HT1080 (cell line): ENCODE results near the gene IL23A. TPM values are rescaled to one million over a fixed set of nuclear protein-coding genes. Genes with fewer than 3 reads are reported as not detected.
"Not testable (repeated sequence)": the region's sequence is repeated elsewhere in the genome, so short reads cannot be mapped to it uniquely, and the experiment has no call there.

Source experiments
- DNase-seq: peaks from one replicate; pipeline ENCODE4 v3.0.0-alpha.2; 2015; ENCODE audit warnings: low read depth
- total RNA-seq: library from RNA; depleted of rRNA; stranded (reverse); fragments of >200 nt; shearing (Covaris generic); gene quantifications from 2 replicates; pipeline ENCODE4 v1.2.3, GENCODE V29; 2014

The IL23A gene
- total RNA-seq, 1 experiment from 2014 or later: not detected

DNA sequence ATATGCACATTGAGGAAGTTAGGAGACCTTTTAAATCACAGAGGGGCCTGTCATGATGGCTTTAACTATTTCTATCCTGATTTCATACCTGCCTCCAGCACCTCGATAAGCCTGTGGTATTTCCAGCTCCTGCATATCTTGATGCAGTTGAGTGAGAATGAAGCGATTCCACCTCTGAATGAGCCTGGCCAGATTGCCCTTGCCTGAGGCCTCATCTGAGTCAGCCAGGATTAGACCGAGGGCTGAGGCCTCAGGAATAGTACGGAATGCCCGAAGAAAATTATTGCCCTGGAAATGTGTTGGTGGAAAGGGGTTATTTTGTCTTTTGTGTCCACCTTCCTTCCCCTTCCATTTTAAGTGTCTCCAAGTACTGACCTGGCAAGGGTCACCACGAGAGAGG lies 14.5 kb upstream of the IL23A start:
- no peak for DNase-seq

DNA sequence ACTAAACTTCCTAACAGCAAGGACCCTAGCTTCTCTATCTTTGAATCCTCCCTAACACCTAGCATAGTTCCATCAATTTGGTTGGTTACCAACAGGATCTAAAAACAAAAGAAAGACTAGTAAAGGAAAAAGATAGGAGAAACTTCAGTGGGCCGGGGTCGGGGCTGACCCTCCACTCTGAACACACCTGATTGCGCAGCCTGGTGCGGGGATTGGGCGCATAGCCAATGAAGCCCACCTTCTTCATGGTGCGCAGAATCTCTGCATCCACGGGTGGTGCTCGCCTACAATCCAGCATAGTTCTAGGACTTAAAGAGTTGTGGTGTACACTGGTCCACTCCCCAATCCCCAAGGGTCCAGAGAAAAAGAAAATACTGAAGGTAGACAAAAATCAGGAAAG lies 12.6 kb upstream of the IL23A start:
- DNase-seq: no peak

DNA sequence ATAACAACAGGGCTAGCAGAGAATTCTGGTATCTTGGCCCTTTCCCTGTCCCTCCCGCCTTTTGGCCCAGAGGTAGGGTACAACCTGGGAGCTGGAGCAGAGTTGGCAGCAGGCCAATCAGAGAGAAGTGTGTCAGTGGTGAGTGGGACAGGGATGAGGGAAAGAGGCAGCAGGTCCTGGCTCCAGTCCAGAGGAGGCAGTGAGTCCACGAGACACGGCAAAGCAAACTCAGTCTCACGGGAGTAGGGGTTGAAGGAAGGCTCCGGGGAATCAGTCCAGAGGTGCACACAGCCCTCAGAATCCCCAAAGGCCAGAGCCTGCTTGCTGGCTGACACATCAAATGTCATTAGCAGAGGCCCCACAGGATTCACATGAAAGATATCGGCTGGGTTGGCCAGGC lies 12.2 kb upstream of the IL23A start:
- peak; percentile 11 for DNase-seq

DNA sequence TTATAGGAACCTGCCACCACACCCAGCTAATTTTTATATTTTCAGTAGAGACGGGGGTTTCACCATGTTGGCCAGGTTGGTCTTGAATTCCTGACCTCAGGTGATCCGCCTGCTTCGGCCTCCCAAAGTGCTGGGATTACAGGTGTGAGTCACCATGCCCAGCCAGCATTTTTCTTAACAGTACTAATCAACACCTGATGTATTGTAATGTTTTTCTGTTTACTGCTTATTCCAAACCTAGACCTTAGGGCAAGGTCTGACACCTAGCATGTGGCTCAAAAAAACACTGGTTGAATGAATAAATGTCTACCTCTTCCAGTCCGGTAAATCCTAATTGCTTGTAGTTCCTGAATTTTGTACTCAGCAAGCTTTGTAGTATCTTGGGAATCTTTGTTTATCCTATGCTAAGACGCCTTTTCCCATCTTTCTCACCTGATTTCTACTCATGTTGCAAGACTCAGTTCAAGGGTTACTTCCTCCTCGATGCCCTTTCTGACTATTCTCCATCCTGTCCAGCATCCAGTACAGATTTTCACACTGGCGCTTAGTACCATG lies 7.7 kb upstream of the IL23A start:
- DNase-seq: no peak

DNA sequence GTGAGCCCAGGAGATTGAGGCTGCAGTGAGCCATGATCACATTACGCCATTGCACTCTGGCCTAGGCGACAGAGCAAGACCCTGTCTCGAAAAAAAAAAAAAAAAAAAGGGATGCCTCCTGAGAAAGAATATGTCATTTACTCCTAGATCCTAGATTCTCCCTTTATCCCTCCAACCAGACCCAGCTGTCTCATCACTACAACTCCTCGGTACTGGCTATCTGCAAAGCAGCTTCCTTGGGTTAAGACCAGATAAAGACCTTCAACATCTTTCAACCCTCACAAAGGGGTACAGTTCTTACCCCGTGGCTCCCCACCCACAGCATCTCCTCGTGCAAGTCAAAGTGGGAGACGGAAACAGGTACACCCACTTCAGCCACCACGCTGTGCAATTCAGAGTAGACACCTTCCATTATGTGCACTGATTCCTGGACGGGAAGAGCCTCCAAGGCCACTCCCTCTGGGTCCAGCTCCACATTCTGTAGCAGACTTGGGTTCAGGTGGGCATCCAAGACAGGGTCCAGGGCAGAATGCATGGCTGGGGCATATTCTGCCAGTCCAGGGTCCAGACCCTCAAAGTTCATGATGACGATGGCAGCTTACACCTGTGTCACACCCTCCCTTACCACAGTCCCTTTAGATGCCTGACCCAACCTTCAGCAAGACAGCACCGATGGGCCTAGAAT lies 6.0 kb upstream of the IL23A start:
- no peak for DNase-seq

DNA sequence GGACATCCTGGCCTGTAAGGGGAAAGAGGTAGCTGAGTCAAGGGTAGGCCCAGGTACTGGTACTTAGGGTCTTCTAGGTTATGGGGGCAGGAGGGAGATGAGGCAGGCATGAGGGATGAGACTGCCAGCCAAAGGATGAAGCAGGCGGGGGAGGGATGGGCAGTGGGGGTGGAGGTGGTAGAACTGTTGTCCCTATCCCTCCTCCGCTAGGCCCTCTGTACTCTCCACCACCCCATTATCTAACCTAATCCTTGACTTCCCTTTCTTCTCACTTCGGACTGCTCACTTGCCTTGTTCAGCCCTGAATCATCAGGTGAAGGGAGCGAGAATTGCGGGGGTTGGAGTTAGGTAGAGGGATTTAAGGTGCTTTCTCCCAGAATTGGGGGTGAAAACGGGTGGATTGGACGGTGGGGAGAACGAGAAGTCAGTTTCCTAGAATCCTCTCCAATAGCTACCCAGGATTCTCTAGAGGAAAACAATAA lies 5.4 kb upstream of the IL23A start:
- no peak for DNase-seq

DNA sequence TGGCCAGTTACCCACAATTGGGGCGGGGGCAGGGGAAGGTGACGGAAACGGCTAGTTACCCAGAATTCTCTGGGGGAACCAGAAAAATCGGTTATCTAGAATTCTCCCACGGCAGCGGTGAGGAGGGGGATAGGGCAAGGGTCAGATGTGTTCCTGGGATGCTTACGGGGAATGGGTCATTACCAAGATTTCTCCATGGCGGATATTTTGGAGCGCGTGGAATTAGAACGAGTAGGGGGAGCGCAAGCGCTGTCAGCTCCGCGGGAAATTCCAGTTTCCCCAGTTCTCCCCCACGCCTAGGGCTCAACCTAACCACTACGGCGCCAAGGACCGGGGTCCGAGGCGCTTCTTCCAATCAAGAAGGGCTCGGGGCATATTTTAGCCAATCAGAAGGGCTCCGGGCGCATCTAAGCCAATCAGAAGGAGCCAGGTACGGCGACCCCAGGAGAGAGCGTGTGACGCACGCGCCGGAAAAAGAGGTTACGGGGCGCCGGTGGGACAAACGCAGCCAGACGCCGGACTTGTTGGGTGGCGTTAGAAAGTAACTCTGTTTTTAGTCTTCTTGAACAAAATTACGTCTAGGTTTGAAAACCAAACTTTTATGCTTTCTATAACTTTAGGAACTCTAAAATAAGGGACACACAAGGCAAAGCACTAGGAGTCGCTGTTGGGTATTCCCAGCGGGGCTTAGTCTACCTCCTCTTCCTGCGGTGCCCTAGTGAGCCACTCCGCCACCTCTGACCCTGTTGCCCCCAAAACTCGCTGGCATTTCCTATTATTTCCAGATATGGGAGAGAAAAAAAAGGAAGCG lies 4.8 kb upstream of the IL23A start, which contains the start of gene PAN2:
Gene PAN2, minus strand, starts transcription at position 322 of the 811 bp plus-strand sequence. CDS start 906 bp downstream, outside the sequence.
- DNase-seq: peak; percentile 94

DNA sequence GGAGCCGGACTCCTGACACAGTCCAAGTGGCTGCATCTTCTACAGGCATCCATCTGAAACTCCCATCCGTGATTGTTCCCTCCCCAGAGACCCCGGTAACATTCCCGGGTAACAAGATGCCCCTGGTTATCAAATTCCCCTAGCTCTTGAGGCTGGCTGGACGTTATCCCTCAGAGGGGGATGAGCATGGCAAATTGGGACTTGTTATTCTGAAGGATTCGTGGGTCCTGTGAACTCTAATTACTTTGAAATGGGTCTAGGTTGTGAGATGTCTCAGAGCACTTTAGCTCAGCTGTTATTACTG lies 4.2 kb upstream of the IL23A start:
- DNase-seq: no peak

DNA sequence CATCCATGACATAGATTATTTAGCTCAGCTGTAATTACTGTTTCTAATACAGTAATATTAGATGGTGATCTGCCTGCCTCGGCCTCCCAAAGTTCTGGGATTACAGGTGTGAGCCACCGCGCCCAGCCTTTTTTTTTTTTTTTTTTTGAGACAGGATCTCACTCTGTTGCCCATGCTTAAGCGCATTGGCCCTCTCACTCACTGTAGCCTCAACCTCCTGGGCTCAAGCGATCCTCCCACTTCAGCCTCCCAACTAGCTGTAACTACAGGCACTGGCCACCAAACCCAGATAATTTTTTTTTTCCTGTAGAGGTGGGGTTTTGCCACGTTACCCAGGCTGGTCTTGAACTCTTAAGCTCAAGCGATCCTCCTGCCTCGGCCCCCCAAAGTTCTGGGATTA lies 3.2 kb upstream of the IL23A start:
- DNase-seq: not testable (repeated sequence)

DNA sequence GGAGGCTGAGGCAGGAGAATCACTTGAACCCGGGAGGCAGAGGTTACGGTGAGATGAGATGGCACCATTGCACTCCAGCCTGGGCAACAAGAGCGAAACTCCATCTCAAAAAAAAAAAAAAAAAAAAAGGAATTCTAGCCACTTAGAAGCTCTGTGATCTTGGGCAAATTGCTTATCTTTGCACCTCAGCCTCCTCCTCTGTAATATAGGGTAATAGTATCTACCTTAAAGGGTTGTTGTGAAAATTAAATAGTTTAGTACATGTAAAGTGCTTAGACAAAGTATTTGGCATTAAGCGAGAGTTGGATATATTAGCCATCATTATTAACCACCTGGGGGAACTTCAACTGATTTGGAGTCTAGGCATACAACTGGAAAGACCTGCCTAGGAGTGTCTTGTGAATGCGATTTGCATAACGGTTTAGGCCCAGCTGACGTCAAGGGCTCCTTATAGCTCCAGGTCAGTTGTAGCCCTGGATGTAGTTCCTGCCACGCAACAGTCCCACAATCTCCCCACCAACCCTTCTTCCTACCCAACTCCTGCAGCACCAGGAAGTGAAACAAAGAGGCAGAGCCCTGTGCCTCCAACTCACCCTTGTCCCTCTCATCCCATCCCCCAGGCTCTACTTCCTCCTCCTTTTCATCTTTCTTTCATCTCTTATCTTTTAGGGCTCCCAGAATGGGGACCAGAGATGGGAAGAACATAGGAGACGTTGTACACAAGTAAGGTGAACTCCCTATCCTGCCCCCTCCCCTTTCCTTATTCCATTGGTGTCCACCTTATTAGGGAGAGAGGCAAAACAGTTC lies 2.1 kb upstream of the IL23A start:
- DNase-seq: no peak

DNA sequence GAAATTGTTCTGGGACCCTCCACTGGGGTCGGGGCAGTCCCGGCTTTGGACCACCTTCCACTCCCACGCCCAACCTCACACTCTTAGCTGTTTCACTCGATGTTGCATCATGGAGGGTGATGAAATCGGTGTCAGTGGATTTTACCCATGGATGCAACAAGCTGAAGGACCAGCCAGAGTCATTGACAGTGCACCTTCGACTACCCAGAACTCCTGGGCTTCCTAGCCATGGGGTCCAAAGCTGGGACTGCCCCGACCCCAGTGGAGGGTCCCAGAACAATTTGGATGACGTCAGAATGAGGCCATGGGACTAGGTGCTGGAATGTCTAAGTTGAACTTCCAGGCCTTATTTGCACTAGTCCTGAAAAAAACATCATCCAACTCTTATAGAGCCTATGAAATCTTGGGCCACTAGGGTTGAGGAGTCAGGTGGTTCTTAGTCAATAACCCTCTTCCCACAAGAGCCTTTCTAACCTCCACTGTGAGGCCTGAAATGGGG lies 882 bp upstream of the IL23A start:
- DNase-seq: no peak

DNA sequence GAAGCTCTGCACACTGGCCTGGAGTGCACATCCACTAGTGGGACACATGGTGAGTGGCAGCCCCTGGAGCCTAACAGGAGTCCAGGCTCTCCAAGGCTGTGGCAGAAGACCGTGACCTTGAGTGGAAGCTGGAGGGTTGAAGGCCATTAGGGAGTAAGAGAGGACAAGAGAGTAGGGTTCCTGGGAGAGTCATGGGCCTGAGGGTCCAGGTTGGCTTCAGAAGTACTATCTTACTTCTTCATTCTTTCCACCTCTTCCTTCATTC lies 406 bp downstream of the IL23A start:
- no peak for DNase-seq

DNA sequence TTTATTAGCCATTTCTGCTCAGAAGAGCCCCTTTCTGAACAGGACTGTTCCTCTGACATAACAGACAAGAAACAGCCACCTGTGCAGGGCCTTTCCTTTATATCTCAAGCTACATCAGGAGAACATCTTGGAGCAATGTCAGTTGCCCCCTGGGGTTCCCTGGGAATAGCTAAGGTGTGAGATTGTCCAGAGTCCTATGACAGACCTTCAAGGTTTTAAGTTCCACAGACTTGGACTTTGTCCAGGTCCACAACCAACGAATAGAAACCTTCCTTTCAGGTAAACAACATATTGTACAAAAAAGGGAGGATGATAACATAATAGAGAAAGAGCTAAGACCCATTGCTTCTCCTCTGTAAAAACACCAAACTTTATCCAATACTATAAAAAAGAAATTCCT lies 2.9 kb downstream of the IL23A start:
- DNase-seq: no peak

DNA sequence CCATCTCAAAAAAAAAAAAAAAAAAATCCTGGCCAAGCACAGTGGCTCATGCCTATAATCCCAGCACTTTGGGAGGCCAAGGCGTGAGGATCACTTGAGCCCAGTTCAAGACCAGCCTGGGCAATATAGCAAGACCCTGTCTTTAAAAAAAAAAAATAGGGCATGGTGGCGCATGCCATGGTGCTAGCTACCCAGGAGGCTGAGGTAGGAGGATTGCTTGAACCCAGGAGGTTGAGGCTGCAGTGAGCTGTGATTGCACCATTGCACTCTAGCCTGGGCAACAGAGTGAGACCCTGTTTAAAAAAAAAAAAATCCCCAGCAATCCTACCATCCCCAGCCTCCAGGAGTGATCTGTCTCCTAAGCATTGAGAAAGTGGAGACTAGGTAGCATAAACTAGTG lies 3.6 kb downstream of the IL23A start:
- DNase-seq: not testable (repeated sequence)

DNA sequence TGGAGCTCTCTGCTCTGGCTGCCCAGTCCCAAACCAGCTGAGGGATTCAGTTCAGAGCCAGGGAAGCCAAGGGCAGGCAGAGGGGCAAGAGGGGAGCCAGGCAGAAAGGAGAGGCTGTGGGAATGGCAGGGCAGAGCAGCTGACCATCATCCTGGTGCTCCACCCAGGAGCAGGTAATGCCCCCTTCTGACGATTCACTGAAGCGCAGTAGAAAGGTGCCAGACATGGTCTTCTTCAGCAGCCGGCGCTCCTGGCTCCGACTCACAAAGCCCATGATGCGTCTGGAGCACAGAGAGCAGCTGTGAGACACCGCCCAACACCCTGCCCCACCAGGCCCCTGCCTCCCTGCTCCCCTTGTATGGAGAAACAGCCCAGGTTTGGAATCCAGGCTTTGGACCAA lies 8.0 kb downstream of the IL23A start:
- DNase-seq: peak; percentile 17

DNA sequence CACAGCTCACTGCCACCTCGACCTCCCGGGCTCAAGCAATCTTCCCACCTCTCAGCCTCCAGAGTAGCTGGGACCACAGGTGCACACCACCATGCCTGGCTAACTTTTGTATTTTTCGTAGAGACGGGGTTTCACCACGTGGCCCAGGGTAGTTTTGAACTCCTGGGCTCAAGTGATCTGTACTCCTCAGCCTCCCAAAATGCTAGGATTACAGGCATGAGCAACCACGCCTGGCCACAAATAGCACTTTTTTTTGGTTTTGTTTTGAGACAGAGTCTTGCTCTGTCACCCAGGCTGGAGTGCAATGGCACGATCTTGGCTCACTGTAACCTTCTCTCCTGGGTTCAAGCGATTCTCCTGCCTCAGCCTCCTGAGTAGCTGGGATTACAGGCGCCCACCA lies 8.6 kb downstream of the IL23A start:
- DNase-seq: not testable (repeated sequence)

DNA sequence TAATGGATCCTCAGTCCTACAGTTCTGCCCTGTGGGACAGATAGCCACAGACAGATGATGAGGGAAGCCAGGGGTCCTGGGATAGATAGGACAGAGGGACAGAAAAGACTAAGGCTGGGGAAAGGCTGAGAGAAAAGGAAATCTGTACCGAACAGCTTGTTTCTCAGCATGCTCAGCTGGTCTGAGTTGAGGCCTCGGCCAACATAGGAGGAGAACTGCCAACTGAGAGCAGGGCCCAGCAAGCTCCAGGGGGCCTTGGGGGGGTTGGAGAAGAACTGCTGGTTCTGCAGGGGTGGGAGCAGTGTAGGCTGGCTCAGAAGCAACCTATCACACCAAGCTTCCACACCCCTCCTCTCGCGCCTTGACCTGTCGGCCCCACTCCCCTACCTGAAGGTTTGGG lies 10.1 kb downstream of the IL23A start:
- DNase-seq: no peak

DNA sequence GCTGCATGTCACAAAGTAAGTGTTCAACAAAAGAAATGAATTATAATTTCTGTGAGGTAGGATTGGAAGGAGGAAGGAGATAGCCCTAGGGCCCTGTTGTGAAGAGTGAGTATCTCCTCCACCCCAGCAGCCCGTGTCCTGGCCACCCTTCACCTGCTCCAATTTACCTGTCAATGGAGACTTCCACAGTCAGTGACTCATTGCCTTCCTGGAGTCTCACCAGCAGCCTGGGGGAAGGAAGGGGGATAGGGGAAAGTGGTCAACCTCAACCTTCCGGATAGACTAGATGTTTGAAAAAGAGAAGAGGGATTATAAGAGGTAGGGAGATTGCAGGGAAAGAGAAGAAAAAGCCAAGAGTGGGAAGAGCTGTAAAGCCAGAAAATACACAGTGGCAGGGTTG lies 12.0 kb downstream of the IL23A start:
- DNase-seq: no peak

DNA sequence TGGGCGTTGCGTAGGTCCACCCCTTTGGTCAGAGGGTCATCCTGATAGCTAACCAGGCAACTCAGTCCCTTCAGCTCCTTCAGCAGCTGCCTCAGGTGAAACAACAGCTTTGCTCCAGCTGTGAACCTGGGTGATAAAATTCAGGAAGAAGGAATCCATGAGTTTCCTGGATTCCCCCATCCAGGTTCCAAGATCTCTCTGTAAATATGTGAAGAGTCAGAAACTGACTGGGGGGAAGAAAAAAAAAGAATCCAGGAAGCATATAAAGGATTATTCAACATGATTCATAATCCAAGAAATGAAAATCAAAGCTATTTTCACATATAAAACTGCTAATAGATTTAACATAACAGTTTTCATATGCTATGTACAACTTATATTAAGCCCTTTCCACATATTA lies 12.6 kb downstream of the IL23A start:
- no peak for DNase-seq

DNA sequence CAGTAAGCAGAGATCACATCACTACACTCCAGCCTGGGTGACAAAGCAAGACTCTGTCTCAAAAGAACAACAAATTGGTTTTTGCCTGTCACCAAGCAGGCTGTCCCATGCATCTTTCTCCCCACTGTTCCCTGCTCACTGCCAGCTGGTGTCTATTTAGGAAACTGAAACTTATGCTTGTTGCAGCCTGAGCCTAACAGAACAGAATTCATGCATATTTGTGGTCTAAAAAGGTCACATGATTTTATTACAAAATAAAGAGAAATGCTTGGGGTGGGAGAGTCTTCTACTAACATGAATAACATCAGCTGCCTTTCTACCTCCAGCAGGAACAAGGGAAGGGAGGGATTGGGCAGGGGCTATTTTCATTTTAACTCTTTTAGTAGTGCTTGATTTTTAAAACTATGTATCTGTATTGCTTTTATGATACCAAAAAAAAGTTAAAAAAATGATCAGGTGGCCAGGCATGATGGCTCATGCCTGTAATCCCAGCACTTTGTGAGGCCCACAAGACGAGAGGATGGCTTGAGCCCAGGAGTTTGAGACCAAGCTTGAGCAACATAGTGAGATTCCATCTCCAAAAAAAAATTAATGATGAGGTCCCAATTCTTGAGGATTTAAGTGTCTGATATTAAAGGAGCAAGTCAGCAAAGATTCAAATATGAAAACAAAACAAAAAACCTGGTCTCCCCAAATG lies 20.3 kb downstream of the IL23A start:
- peak; percentile 73 for DNase-seq
